HG03457 (cell line): Measurements from ENCODE around the gene SPSB2.
"Not testable (repeated sequence)": the region's sequence is repeated elsewhere in the genome, so short reads cannot be mapped to it uniquely, and the experiment has no call there.

ENCODE experiments used
- ATAC-seq: cut with Tn5 transposase; IDR thresholded peaks from one replicate; pipeline ENCODE4 v1.9.1; 2021; ENCODE audit warnings: moderate number of reproducible peaks; ENCODE audit not compliant: unreplicated experiment

SPSB2 gene

GRCh38 chr12:6872073-6873048 is 742 bp downstream of the SPSB2 start:
- no peak for ATAC-seq

GRCh38 chr12:6871052-6871957 is 1.8 kb downstream of the SPSB2 start:
- no peak for ATAC-seq

- not testable (repeated sequence) for ATAC-seq
These were observed 2.8 kb downstream of the SPSB2 start for GRCh38 chr12:6870304-6870703.

GRCh38 chr12:6869049-6870021 is 3.8 kb downstream of the SPSB2 start:
- ATAC-seq, result no peak

- ATAC-seq, result no peak
These were observed 4.7 kb downstream of the SPSB2 start for GRCh38 chr12:6868211-6869048.

- no peak for ATAC-seq
These were observed 5.5 kb downstream of the SPSB2 start, which contains the start of gene TPI1 for GRCh38 chr12:6867413-6868210. TSS of gene TPI1 (plus strand) at chr12:6867531. CDS start at chr12:6867567, 36 bp downstream.

- no peak for ATAC-seq
These were observed 6.1 kb downstream of the SPSB2 start for GRCh38 chr12:6866920-6867412.

GRCh38 chr12:6866163-6866919 is 6.8 kb downstream of the SPSB2 start:
- no peak for ATAC-seq

- ATAC-seq, result not testable (repeated sequence)
These were observed 7.8 kb downstream of the SPSB2 start for GRCh38 chr12:6865307-6865706.

- no peak for ATAC-seq
These were observed 9.3 kb downstream of the SPSB2 start for GRCh38 chr12:6863586-6864321.

GRCh38 chr12:6863033-6863432 is 10.1 kb downstream of the SPSB2 start:
- ATAC-seq, result no peak

- ATAC-seq, result no peak
These were observed 11.7 kb downstream of the SPSB2 start for GRCh38 chr12:6861391-6861790.

GRCh38 chr12:6860942-6861341 is 12.2 kb downstream of the SPSB2 start:
- ATAC-seq, result no peak

- no peak for ATAC-seq
These were observed 13.0 kb downstream of the SPSB2 start for GRCh38 chr12:6860116-6860515.

- ATAC-seq, result no peak
These were observed 14.3 kb downstream of the SPSB2 start for GRCh38 chr12:6858799-6859198.

- no peak for ATAC-seq
These were observed 17.8 kb downstream of the SPSB2 start for GRCh38 chr12:6855322-6855721.

- no peak for ATAC-seq
These were observed 19.1 kb downstream of the SPSB2 start for GRCh38 chr12:6854036-6854435.
